ENCODE results near the gene CELF2.

GRCh38 chr10:11141571-11142091 is 124.0 kb downstream of the CELF2 start:
- TF ChIP-seq POLR2AphosphoS5 (IDR thresholded peaks at IDR 0.05) (no peak), CTCF (IDR thresholded peaks at IDR 0.05) (no peak), EP300 (IDR thresholded peaks at IDR 0.05) (no peak)

Data from sigmoid colon (tissue), 4 donors.